Measurements from ENCODE around the gene ENDOD1. TPM values are rescaled to one million over a fixed set of nuclear protein-coding genes. Genes with fewer than 3 reads are reported as not detected.
A peak's percentile ranks its signal among the peaks of the same experiment; 100 is the strongest.

ENDOD1 gene
- total RNA-seq, 1 experiment from 2014 or later, result 3.3 TPM

GRCh38 chr11:95076416-95076815 lies 13.2 kb upstream of the ENDOD1 start:
- TF ChIP-seq NR1H2 (CRISPR knock-in tag; IDR thresholded peaks at IDR 0.05) (no peak), ESRRA (CRISPR knock-in tag; IDR thresholded peaks at IDR 0.05; ENCODE audit: borderline replicate concordance) (no peak), ZNF232 (CRISPR knock-in tag; IDR thresholded peaks at IDR 0.05) (no peak), PRRX2 (CRISPR knock-in tag; IDR thresholded peaks at IDR 0.05) (no peak), TCF7 (CRISPR knock-in tag; IDR thresholded peaks at IDR 0.05; ENCODE audit: low read depth) (no peak), ZNF512 (CRISPR knock-in tag; IDR thresholded peaks at IDR 0.05; ENCODE audit: borderline replicate concordance) (no peak), ZBTB43 (CRISPR knock-in tag; IDR thresholded peaks at IDR 0.05) (no peak), ELF4 (CRISPR knock-in tag; IDR thresholded peaks at IDR 0.05; ENCODE audit: low read depth) (no peak), NR3C1 (CRISPR knock-in tag; conservative IDR thresholded peaks at IDR 0.05; ENCODE audit: low read depth) (no peak), AR (CRISPR knock-in tag; IDR thresholded peaks at IDR 0.05) (no peak), ZNF423 (CRISPR knock-in tag; IDR thresholded peaks at IDR 0.05) (no peak), STAT6 (CRISPR knock-in tag; conservative IDR thresholded peaks at IDR 0.05; ENCODE audit: low read depth) (no peak), GTF2I (CRISPR knock-in tag; conservative IDR thresholded peaks at IDR 0.05) (no peak)
- Mint-ChIP-seq H3K27ac (no peak overlapping the region), H3K27me3 (ENCODE audit: low read depth) (no peaks in the 10 kb centered on the region; the same call in 1 of the 2 replicates), H3K36me3 (no peaks in the 10 kb centered on the region), H3K9me3 (no peaks in the 10 kb centered on the region), H3K4me1 (peaks cover 4% of the 10 kb centered on the region), H3K4me3 (no peak overlapping the region)
- ChIA-PET POLR2A (no interaction called here), CTCF (interaction anchor here (0.7 to 1.5 kb wide), 3 partner anchors 17 to 78 kb away, joined by 3 read pairs; no protein-coding TSS in a partner anchor)
- ATAC-seq (peak; percentile 20; the same call in 1 of the 2 replicates), DNase-seq (ENCODE audit: low spot score) (no peak)

- no peaks in the 10 kb centered on the region; the same call in 1 of the 2 replicates for H3K27me3 Mint-ChIP-seq (ENCODE audit: low read depth)
- ATAC-seq (no peak), DNase-seq (ENCODE audit: low spot score) (no peak)
- no peaks in the 10 kb centered on the region for H3K36me3 Mint-ChIP-seq
- ChIA-PET POLR2A (no interaction called here), CTCF (interaction anchor here (0.8 to 1.5 kb wide), 2 partner anchors 16 to 78 kb away, joined by 3 read pairs; no protein-coding TSS in a partner anchor)
- no peak overlapping the region for H3K4me3 Mint-ChIP-seq
- no peak overlapping the region for H3K27ac Mint-ChIP-seq
- no peaks in the 10 kb centered on the region for H3K9me3 Mint-ChIP-seq
- peaks cover 9% of the 10 kb centered on the region for H3K4me1 Mint-ChIP-seq
- TF ChIP-seq SOX15 (CRISPR knock-in tag; IDR thresholded peaks at IDR 0.05) (no peak), ZNF416 (CRISPR knock-in tag; IDR thresholded peaks at IDR 0.05) (no peak), SMAD3 (CRISPR knock-in tag; IDR thresholded peaks at IDR 0.05; ENCODE audit: borderline replicate concordance) (no peak), FOXJ3 (CRISPR knock-in tag; IDR thresholded peaks at IDR 0.05; ENCODE audit: borderline replicate concordance) (no peak), TEAD1 (CRISPR knock-in tag; IDR thresholded peaks at IDR 0.05) (no peak), GRHL2 (CRISPR knock-in tag; IDR thresholded peaks at IDR 0.05; ENCODE audit: insufficient replicate concordance, severe bottlenecking) (no peak), ESRRA (CRISPR knock-in tag; IDR thresholded peaks at IDR 0.05; ENCODE audit: borderline replicate concordance) (no peak), RELA (CRISPR knock-in tag; IDR thresholded peaks at IDR 0.05; ENCODE audit: borderline replicate concordance) (no peak), ATF1 (CRISPR knock-in tag; IDR thresholded peaks at IDR 0.05) (no peak), ZNF396 (CRISPR knock-in tag; IDR thresholded peaks at IDR 0.05; ENCODE audit: borderline replicate concordance) (no peak), FOXK1 (CRISPR knock-in tag; IDR thresholded peaks at IDR 0.05) (no peak), ZNF219 (CRISPR knock-in tag; IDR thresholded peaks at IDR 0.05; ENCODE audit: borderline replicate concordance) (no peak), STAT6 (CRISPR knock-in tag; conservative IDR thresholded peaks at IDR 0.05; ENCODE audit: low read depth) (no peak), ZNF317 (CRISPR knock-in tag; IDR thresholded peaks at IDR 0.05; ENCODE audit: borderline replicate concordance, low read depth) (no peak), HMGA2 (CRISPR knock-in tag; IDR thresholded peaks at IDR 0.05) (no peak)
These were observed 12.7 kb upstream of the ENDOD1 start for GRCh38 chr11:95076981-95077380.

Measured in WTC11 (cell line).